HG02870 (cell line): ENCODE data around the gene C1QBP.
A peak's percentile ranks its signal among the peaks of the same experiment; 100 is the strongest.
"Not testable (repeated sequence)": the region's sequence is repeated elsewhere in the genome, so short reads cannot be mapped to it uniquely, and the experiment has no call there.

Experiments used
- ATAC-seq: cut with Tn5 transposase; IDR thresholded peaks from one replicate; pipeline ENCODE4 v1.9.1; 2021; ENCODE audit warnings: mild to moderate bottlenecking, moderate library complexity; ENCODE audit not compliant: unreplicated experiment

The C1QBP gene

GRCh38 chr17:5434984-5435383, 4.0 kb downstream of the C1QBP start:
- ATAC-seq = no peak

- ATAC-seq = no peak
Measured at GRCh38 chr17:5431949-5432556, 6.9 kb downstream of the C1QBP start.

- ATAC-seq = not testable (repeated sequence)
Measured at GRCh38 chr17:5431234-5431633, 7.7 kb downstream of the C1QBP start.

GRCh38 chr17:5430413-5430999, 8.4 kb downstream of the C1QBP start:
- ATAC-seq = no peak

GRCh38 chr17:5429191-5429887, 9.6 kb downstream of the C1QBP start:
- ATAC-seq = no peak

GRCh38 chr17:5425826-5426225, 13.1 kb downstream of the C1QBP start:
- no peak for ATAC-seq

GRCh38 chr17:5424909-5425308, 14.0 kb downstream of the C1QBP start:
- ATAC-seq = no peak

GRCh38 chr17:5422505-5422904, 16.4 kb downstream of the C1QBP start:
- ATAC-seq = no peak

- peak; percentile 44 for ATAC-seq
Measured at GRCh38 chr17:5419959-5420653, 18.8 kb downstream of the C1QBP start, which contains the start of gene RPAIN. TSS of gene RPAIN (plus strand) at chr17:5420182. CDS start at chr17:5420211, 29 bp downstream.

GRCh38 chr17:5419356-5419958, 19.5 kb downstream of the C1QBP start, which contains the start of gene NUP88:
TSS of gene NUP88 (minus strand) at chr17:5419662. CDS start at chr17:5419650, 12 bp downstream.
- peak; percentile 84 for ATAC-seq

GRCh38 chr17:5418858-5419355, 20.0 kb downstream of the C1QBP start:
- ATAC-seq = no peak

- ATAC-seq = no peak
Measured at GRCh38 chr17:5416901-5417300, 22.1 kb downstream of the C1QBP start.

- no peak for ATAC-seq
Measured at GRCh38 chr17:5413682-5414081, 25.3 kb downstream of the C1QBP start.

GRCh38 chr17:5410594-5411272, 28.2 kb downstream of the C1QBP start:
- ATAC-seq = no peak

- no peak for ATAC-seq
Measured at GRCh38 chr17:5408186-5408585, 30.8 kb downstream of the C1QBP start.

GRCh38 chr17:5405400-5405799, 33.6 kb downstream of the C1QBP start:
- no peak for ATAC-seq

GRCh38 chr17:5399767-5400166, 39.2 kb downstream of the C1QBP start:
- ATAC-seq = no peak

GRCh38 chr17:5396612-5397011, 42.3 kb downstream of the C1QBP start:
- no peak for ATAC-seq

GRCh38 chr17:5391678-5392077, 47.3 kb downstream of the C1QBP start:
- ATAC-seq = no peak
